Fibroblast of pulmonary artery (primary cell): ENCODE results near the gene OR5W2.
"Not testable (repeated sequence)": the region's sequence is repeated elsewhere in the genome, so short reads cannot be mapped to it uniquely, and the experiment has no call there.

Experiments used
- DNase-seq: peaks from one replicate; pipeline ENCODE4 v3.0.0-alpha.2; 2010; ENCODE audit warnings: low read depth
- H3K4me3 ChIP-seq: replicated peaks from 2 replicates; pipeline ENCODE4 v1.5.1; 2011; ENCODE audit warnings: low read depth, mild to moderate bottlenecking, control low read depth, low read length, moderate library complexity
- CTCF ChIP-seq: IDR thresholded peaks from 2 replicates; pipeline ENCODE4 v1.5.1; 2011; ENCODE audit warnings: mild to moderate bottlenecking, control low read depth, low read length, inconsistent platforms; ENCODE audit errors: missing control alignments

OR5W2 gene

GRCh38 chr11:55895216-55895615 is 19.2 kb downstream of the OR5W2 start:
- DNase-seq = no peak
- TF ChIP-seq CTCF = no peak
- no peak overlapping the region for H3K4me3 ChIP-seq

GRCh38 chr11:55885481-55885880 is 28.9 kb downstream of the OR5W2 start:
- DNase-seq, H3K4me3 ChIP-seq: not testable (repeated sequence)

- not testable (repeated sequence) for DNase-seq, H3K4me3 ChIP-seq
Measured at GRCh38 chr11:55884995-55885394, 29.4 kb downstream of the OR5W2 start.

GRCh38 chr11:55882997-55883396 is 31.4 kb downstream of the OR5W2 start, which contains the start of gene TRIM51:
Gene TRIM51 (plus strand): TSS chr11:55883297. CDS start chr11:55885429, 2,132 bp downstream.
- DNase-seq = not testable (repeated sequence)

GRCh38 chr11:55873146-55873545 is 41.2 kb downstream of the OR5W2 start:
- not testable (repeated sequence) for H3K4me3 ChIP-seq

More at GRCh38 chr11:55882997-55883396, 31.4 kb downstream of the OR5W2 start, which contains the start of gene TRIM51:
- H3K4me3 ChIP-seq = not testable (repeated sequence)

GRCh38 chr11:55872731-55873130 is 41.7 kb downstream of the OR5W2 start:
- DNase-seq, H3K4me3 ChIP-seq: not testable (repeated sequence)

More at GRCh38 chr11:55873146-55873545, 41.2 kb downstream of the OR5W2 start:
- DNase-seq = not testable (repeated sequence)

- not testable (repeated sequence) for H3K4me3 ChIP-seq, DNase-seq
Measured at GRCh38 chr11:55867354-55867753, 47.0 kb downstream of the OR5W2 start.
